Smooth muscle cell (in vitro differentiated cells): ENCODE measurements around the gene MTARC2. TPM values are rescaled to one million over a fixed set of nuclear protein-coding genes. Genes with fewer than 3 reads are reported as not detected.

Source experiments
- DNase-seq: peaks from one replicate; lab custom pipeline; 2025; ENCODE audit not compliant: unreplicated experiment; lab: John Stamatoyannopoulos, UW
- H2AFZ ChIP-seq: fragments of 200-600 bp; sonication (generic); 2 replicates; pipeline ENCODE4 v1.6.0; 2016; ENCODE audit warnings: antibody characterized with exemption, low read depth, mild to moderate bottlenecking
- H3F3A ChIP-seq: fragments of 200-600 bp; sonication (generic); 2 replicates; pipeline ENCODE4 v1.6.0; 2017; ENCODE audit warnings: antibody characterized with exemption, low read depth
- H3K27ac ChIP-seq: fragments of 200-600 bp; sonication (generic); 2 replicates; pipeline ENCODE4 v1.5.1; 2016; ENCODE audit warnings: low read depth, mild to moderate bottlenecking
- H3K27me3 ChIP-seq: fragments of 200-600 bp; sonication (generic); 2 replicates; pipeline ENCODE4 v1.6.1; 2016; ENCODE audit warnings: low read depth, mild to moderate bottlenecking
- H3K36me3 ChIP-seq: fragments of 200-600 bp; sonication (generic); 2 replicates; pipeline ENCODE4 v1.5.1; 2016; ENCODE audit warnings: low read depth
- H3K4me1 ChIP-seq: fragments of 200-600 bp; sonication (generic); 2 replicates; pipeline ENCODE4 v1.5.1; 2016; ENCODE audit warnings: low read depth
- H3K4me2 ChIP-seq: fragments of 200-600 bp; sonication (generic); 2 replicates; pipeline ENCODE4 v1.6.0; 2016; ENCODE audit warnings: mild to moderate bottlenecking
- H3K4me3 ChIP-seq: fragments of 200-600 bp; sonication (generic); 2 replicates; pipeline ENCODE4 v1.5.1; 2016; ENCODE audit warnings: mild to moderate bottlenecking
- H3K79me2 ChIP-seq: fragments of 200-600 bp; sonication (generic); 2 replicates; pipeline ENCODE4 v1.6.0; 2016; ENCODE audit warnings: low read depth, mild to moderate bottlenecking
- H3K9ac ChIP-seq: fragments of 200-600 bp; sonication (generic); 2 replicates; pipeline ENCODE4 v1.6.0; 2016; ENCODE audit warnings: low read depth
- H3K9me3 ChIP-seq: fragments of 200-600 bp; sonication (generic); replicated peaks from 2 replicates; pipeline ENCODE4 v1.5.1; 2016; ENCODE audit warnings: low read depth
- H4K20me1 ChIP-seq: fragments of 200-600 bp; sonication (generic); 2 replicates; pipeline ENCODE4 v1.6.0; 2016; ENCODE audit warnings: low read depth
- WGBS: methylation state at CpG from one replicate; pipeline ENCODE4 v1.1.7; 2016; ENCODE audit warnings: low lambda C conversion rate; 5-methylcytosine and 5-hydroxymethylcytosine counted together
- polyA plus RNA-seq: library from polyadenylated mRNA; unstranded; fragments of >200 nt; fragmentation: Nextera tagmentation; extraction: Ambion mirVana; gene quantifications from 2 replicates; pipeline ENCODE4 v1.2.1, GENCODE V29; 2016
- total RNA-seq: library from RNA; depleted of rRNA; stranded (reverse); fragments of >200 nt; gene quantifications from 2 replicates; pipeline ENCODE4 v1.2.3, GENCODE V29; 2014
- TF ChIP-seq, protein P1 (sequence below): fragments of 200-600 bp; sonication (generic); IDR thresholded peaks from 2 replicates; pipeline ENCODE4 v1.5.1; 2017; ENCODE audit warnings: borderline replicate concordance, mild to moderate bottlenecking, antibody characterized with exemption; ENCODE audit not compliant: insufficient read depth, poor library complexity, severe bottlenecking

The MTARC2 gene
- total and polyA plus RNA-seq, 2 experiments from 2014 or later: 6.1 to 7.6 TPM

DNA sequence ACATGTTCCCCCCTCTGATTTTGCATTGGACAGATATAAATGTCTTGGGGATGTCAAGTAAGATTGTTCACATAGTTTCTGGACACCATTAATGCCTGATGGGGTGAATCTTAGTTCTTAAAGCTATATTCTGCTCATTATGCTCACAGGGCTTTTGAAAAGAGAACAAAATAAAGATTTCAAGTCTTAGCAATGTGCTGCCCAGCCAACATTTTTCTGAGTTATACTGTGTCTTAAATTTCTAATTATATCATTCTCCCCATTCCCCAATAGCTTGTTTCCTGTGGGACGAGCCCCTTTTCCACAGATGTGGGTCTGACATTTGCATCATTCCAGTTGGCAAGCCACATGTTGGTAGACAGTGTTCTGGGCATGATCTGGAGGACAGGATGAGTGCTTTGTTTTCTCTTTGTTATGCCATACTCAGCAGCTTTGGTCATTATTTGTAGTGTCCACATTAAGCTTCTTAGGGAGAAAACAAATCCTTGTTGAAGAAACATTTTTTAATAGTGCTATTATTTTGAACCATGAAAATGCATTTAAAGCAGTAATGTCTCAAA, 71.4 kb downstream of the MTARC2 start:
- DNase-seq: no peak
- H3K9ac ChIP-seq: peak overlapping the region; percentile 46
- no peak overlapping the region for H2AFZ ChIP-seq
- H3K4me2 ChIP-seq: peak overlapping the region; percentile 74
- H3K36me3 ChIP-seq: no peaks in the 10 kb centered on the region
- H3K27me3 ChIP-seq: peaks cover 14% of the 10 kb centered on the region
- WGBS: 79% methylated on average over 1 of the region's 1 CpG
- no peaks in the 10 kb centered on the region for H3K79me2 ChIP-seq
- H4K20me1 ChIP-seq: no peaks in the 10 kb centered on the region
- peak overlapping the region; percentile 84 for H3K27ac ChIP-seq
- H3K4me3 ChIP-seq: no peak overlapping the region
- H3K9me3 ChIP-seq: no peaks in the 10 kb centered on the region
- peaks cover 7% of the 10 kb centered on the region for H3K4me1 ChIP-seq
- peaks cover 13% of the 10 kb centered on the region for H3F3A ChIP-seq
- TF ChIP-seq, protein P1, sequence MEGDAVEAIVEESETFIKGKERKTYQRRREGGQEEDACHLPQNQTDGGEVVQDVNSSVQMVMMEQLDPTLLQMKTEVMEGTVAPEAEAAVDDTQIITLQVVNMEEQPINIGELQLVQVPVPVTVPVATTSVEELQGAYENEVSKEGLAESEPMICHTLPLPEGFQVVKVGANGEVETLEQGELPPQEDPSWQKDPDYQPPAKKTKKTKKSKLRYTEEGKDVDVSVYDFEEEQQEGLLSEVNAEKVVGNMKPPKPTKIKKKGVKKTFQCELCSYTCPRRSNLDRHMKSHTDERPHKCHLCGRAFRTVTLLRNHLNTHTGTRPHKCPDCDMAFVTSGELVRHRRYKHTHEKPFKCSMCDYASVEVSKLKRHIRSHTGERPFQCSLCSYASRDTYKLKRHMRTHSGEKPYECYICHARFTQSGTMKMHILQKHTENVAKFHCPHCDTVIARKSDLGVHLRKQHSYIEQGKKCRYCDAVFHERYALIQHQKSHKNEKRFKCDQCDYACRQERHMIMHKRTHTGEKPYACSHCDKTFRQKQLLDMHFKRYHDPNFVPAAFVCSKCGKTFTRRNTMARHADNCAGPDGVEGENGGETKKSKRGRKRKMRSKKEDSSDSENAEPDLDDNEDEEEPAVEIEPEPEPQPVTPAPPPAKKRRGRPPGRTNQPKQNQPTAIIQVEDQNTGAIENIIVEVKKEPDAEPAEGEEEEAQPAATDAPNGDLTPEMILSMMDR: no peak

DNA sequence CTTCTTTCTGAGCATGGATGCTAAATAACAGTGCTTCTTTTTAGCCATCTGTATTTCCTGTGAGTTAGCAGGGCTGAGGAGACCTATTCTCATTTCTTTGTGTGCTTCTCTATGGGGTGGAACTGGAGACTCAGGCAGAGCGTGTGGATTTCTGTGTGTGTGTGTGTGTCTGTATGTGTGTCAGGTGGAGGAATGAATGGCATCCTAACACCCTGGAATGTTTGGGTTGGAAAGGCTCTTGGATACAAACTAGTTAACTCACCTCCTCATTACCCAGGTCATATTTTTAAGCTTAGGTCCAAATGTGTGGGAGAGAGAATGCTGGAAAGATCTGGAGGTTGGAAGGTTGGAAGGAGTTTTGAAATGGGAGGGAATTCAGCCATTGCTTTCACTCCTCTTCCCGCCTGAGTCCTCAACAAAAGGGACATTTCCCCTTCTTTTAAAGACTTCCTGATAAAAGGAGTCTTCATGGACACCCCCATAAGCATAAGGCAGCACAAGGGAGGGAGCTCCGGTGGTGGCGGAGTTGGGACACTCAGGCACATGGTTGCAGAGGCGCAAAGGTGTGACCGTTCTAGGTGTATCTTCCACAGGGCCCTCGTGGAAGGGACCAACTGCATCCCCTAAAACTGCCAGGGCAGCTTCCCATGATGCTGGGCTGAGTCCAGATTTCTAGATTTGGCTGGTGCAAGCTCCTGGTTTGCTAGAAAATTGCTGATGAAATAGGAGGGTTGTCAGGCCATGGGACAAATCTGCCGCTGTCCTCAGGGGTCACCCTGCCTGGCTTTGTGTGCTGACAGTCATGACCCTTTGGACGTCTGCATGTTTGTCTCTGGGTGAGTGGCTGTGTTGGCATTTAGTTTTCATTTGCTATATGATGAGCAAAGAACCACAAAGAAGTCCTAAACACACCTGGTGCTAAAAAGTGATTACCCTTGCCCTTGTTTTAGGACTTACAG, 76.2 kb downstream of the MTARC2 start:
- Histone ChIP-seq H3K4me1 (peaks cover 2% of the 10 kb centered on the region), H3F3A (peaks cover 4% of the 10 kb centered on the region), H3K27ac (no peak overlapping the region), H2AFZ (no peak overlapping the region), H3K36me3 (no peaks in the 10 kb centered on the region), H3K4me3 (no peak overlapping the region), H4K20me1 (no peaks in the 10 kb centered on the region), H3K9me3 (no peaks in the 10 kb centered on the region), H3K4me2 (no peak overlapping the region), H3K9ac (no peak overlapping the region), H3K27me3 (peaks cover 14% of the 10 kb centered on the region), H3K79me2 (no peaks in the 10 kb centered on the region)
- TF ChIP-seq, protein P1: no peak
- no peak for DNase-seq
- 94% methylated on average over 9 of the region's 9 CpGs for WGBS

DNA sequence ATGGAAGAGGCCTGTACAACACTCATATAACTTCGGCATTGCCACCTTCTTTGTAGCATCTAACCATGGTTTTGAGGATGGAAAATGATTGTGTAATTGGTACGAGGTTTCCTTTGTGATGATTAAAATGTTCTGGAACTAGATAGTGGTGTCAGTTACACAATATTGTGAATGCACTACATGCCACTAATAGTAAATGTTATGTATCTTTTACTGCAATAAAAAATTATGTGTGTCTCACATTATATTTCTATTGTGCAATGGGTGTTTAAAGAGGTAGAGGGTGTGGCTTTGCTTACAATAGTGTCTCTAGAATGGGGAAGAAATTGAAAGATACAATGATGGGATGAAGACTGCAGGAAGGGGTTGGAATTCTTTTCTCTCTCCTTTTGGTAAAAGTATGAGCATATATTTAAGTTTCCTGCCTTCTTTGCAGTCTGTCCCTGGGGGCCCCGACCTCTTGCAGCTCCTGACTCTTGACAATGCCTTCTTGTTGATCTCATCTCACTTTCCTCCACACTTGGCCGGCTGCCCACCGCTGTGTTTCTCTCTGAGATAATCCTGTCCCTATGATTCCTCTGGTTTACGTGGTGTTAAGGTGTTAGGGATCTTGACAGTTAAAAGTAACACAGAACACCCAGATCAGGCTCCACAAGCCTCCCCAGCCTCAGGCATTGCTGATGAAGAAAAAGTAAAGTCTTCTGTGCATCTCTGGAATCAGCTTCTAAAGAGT, 77.9 kb downstream of the MTARC2 start:
- Histone ChIP-seq H3K27ac (no peak overlapping the region), H3K79me2 (no peaks in the 10 kb centered on the region), H2AFZ (no peak overlapping the region), H3K9ac (no peak overlapping the region), H3K4me3 (no peak overlapping the region), H4K20me1 (no peaks in the 10 kb centered on the region), H3K27me3 (peaks cover 27% of the 10 kb centered on the region), H3K9me3 (no peaks in the 10 kb centered on the region), H3K4me2 (no peak overlapping the region), H3F3A (no peaks in the 10 kb centered on the region), H3K36me3 (no peaks in the 10 kb centered on the region), H3K4me1 (no peaks in the 10 kb centered on the region)
- no peak for DNase-seq
- WGBS: 39% methylated on average over 6 of the region's 6 CpGs
- TF ChIP-seq, protein P1: no peak
